Adrenal gland (tissue), 5 donors: ENCODE data around the gene ZNF132.

ENCODE experiments used
- POLR2A ChIP-seq, 2 donors: fragments of 450-650 bp; IDR thresholded peaks; one replicate each; pipeline ENCODE4 v1.6.1; 2017; ENCODE audit warnings: antibody characterized with exemption in 2 of 2, mild to moderate bottlenecking in 2 of 2, moderate library complexity in 1 of 2
- TF ChIP-seq, protein P1 (sequence below), 6 experiments: fragments of 450-650 bp in 4 of 6; fragments of 200-600 bp in 2 of 6; sonication (generic) in 1 of 6; IDR thresholded peaks; 1 replicate in 5 of 6; 2 replicates in 1 of 6; pipeline versions ENCODE4 v1.5.1 to v1.8.0; 2016 to 2021; ENCODE audit warnings: antibody characterized with exemption in 6 of 6, mild to moderate bottlenecking in 2 of 6, moderate library complexity in 1 of 6
- donor health status: DM: no; HTN: no; CAD: no.

DNA sequence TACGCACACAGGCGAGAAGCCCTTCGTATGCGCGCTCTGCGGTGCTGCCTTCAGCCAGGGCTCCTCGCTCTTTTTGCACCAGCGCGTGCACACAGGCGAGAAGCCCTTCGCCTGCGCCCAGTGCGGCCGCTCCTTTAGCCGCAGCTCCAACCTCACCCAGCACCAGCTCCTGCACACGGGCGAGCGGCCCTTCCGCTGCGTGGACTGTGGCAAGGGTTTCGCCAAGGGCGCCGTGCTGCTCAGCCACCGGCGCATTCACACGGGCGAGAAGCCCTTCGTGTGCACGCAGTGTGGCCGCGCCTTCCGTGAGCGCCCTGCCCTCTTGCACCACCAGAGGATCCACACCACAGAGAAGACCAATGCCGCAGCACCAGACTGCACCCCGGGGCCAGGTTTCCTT lies 16.2 kb upstream of the ZNF132 start:
- TF ChIP-seq, protein P1, sequence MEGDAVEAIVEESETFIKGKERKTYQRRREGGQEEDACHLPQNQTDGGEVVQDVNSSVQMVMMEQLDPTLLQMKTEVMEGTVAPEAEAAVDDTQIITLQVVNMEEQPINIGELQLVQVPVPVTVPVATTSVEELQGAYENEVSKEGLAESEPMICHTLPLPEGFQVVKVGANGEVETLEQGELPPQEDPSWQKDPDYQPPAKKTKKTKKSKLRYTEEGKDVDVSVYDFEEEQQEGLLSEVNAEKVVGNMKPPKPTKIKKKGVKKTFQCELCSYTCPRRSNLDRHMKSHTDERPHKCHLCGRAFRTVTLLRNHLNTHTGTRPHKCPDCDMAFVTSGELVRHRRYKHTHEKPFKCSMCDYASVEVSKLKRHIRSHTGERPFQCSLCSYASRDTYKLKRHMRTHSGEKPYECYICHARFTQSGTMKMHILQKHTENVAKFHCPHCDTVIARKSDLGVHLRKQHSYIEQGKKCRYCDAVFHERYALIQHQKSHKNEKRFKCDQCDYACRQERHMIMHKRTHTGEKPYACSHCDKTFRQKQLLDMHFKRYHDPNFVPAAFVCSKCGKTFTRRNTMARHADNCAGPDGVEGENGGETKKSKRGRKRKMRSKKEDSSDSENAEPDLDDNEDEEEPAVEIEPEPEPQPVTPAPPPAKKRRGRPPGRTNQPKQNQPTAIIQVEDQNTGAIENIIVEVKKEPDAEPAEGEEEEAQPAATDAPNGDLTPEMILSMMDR (IDR thresholded peaks at IDR 0.05): no peak
- TF ChIP-seq POLR2A (IDR thresholded peaks at IDR 0.05): no peak
